Thoracic aorta (tissue), 2 donors: Measurements from ENCODE around the gene SCN1B. TPM values are rescaled to one million over a fixed set of nuclear protein-coding genes. Genes with fewer than 3 reads are reported as not detected.
"Not testable (repeated sequence)": the region's sequence is repeated elsewhere in the genome, so short reads cannot be mapped to it uniquely, and the experiment has no call there.

Experiments
- ATAC-seq: fragments of 150-250 bp; one replicate; pipeline ENCODE4 v1.8.0; 2017; ENCODE audit warnings: low read depth; ENCODE audit not compliant: insufficient number of reproducible peaks, low FRiP score
- DNase-seq: peaks from one replicate; pipeline ENCODE4 v3.0.0-alpha.2; 2020; ENCODE audit warnings: low spot score
- H3K27ac ChIP-seq, 2 donors: fragments of 200-600 bp; sonication (generic); 1 replicate in 1 of 2; 2 replicates in 1 of 2; pipeline ENCODE4 v1.5.1; 2016; ENCODE audit warnings: mild to moderate bottlenecking in 2 of 2, moderate library complexity in 2 of 2
- H3K27me3 ChIP-seq: fragments of 200-600 bp; sonication (generic); replicated peaks from 2 replicates; pipeline ENCODE4 v1.6.0; 2016; ENCODE audit warnings: mild to moderate bottlenecking; ENCODE audit not compliant: insufficient read depth
- H3K36me3 ChIP-seq: fragments of 200-600 bp; sonication (generic); one replicate; pipeline ENCODE4 v1.5.1; 2016
- H3K4me1 ChIP-seq, 2 donors: fragments of 200-600 bp; sonication (generic); 1 replicate in 1 of 2; 2 replicates in 1 of 2; pipeline versions ENCODE4 v1.5.1 to v1.6.0; 2016; ENCODE audit warnings: low read depth in 2 of 2, mild to moderate bottlenecking in 1 of 2; ENCODE audit not compliant: control insufficient read depth in 1 of 2
- H3K4me3 ChIP-seq: fragments of 200-600 bp; sonication (generic); 2 replicates; pipeline ENCODE4 v1.5.1; 2016; ENCODE audit warnings: mild to moderate bottlenecking
- H3K9me3 ChIP-seq: fragments of 200-600 bp; sonication (generic); 2 replicates; pipeline ENCODE4 v1.5.1; 2016
- total RNA-seq, 2 donors: library from RNA; depleted of rRNA; stranded (reverse); fragments of >200 nt; gene quantifications; one replicate each; pipeline versions ENCODE4 v1.1.0 to v1.2.3, GENCODE V29; 2016
- TF ChIP-seq, protein P1 (sequence below): fragments of 200-600 bp; sonication (generic); IDR thresholded peaks from one replicate; pipeline ENCODE4 v1.5.1; 2019; ENCODE audit warnings: antibody characterized with exemption

SCN1B gene
- total RNA-seq, 2 donors from 2014 or later, result 25.1 to 26.0 TPM

GRCh38 chr19:34994286-34994642 is 36.0 kb upstream of the SCN1B start:
- Histone ChIP-seq H3K4me1 (peaks cover 3 to 44% of the 10 kb centered on the region in 2 donors), H3K36me3 (no peaks in the 10 kb centered on the region), H3K27me3 (no peaks in the 10 kb centered on the region), H3K27ac (peak overlapping the region; percentile 49 to 83), H3K9me3 (no peaks in the 10 kb centered on the region), H3K4me3 (no peak overlapping the region)
- ATAC-seq (no peak), DNase-seq (no peak)
- TF ChIP-seq, protein P1, sequence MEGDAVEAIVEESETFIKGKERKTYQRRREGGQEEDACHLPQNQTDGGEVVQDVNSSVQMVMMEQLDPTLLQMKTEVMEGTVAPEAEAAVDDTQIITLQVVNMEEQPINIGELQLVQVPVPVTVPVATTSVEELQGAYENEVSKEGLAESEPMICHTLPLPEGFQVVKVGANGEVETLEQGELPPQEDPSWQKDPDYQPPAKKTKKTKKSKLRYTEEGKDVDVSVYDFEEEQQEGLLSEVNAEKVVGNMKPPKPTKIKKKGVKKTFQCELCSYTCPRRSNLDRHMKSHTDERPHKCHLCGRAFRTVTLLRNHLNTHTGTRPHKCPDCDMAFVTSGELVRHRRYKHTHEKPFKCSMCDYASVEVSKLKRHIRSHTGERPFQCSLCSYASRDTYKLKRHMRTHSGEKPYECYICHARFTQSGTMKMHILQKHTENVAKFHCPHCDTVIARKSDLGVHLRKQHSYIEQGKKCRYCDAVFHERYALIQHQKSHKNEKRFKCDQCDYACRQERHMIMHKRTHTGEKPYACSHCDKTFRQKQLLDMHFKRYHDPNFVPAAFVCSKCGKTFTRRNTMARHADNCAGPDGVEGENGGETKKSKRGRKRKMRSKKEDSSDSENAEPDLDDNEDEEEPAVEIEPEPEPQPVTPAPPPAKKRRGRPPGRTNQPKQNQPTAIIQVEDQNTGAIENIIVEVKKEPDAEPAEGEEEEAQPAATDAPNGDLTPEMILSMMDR, result no peak

GRCh38 chr19:34994643-34995541 is 35.4 kb upstream of the SCN1B start:
- no peak for ATAC-seq
- TF ChIP-seq, protein P1, result no peak
- no peak overlapping the region for H3K4me3 ChIP-seq
- H3K27me3 ChIP-seq, result no peaks in the 10 kb centered on the region
- peak overlapping the region; percentile 49 to 83 for H3K27ac ChIP-seq
- H3K4me1 ChIP-seq, result peaks cover 3 to 47% of the 10 kb centered on the region in 2 donors
- no peaks in the 10 kb centered on the region for H3K9me3 ChIP-seq
- no peaks in the 10 kb centered on the region for H3K36me3 ChIP-seq
- no peak for DNase-seq

DNA sequence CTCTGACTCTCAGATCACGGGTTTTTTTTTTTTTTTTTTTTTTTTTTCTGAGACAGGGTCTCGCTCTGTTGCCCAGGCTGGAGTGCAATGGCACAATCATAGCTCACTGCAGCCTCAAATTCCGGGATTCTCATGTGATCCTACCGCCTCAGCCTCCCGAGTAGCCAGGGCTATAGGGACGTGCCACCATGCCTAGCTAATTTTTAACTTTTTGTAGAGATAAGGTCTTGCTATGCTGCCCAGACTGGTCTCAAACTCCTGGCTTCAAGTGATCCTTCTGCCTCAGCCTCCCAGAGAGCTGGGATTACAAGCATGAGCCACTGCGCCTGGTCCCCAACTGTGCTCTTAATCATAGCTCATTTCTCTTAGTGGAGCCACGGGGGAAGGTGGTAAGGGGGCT is 34.7 kb upstream of the SCN1B start:
- no peaks in the 10 kb centered on the region for H3K27me3 ChIP-seq
- H3K27ac ChIP-seq, result peak overlapping the region in 1 of 2 donors; percentile 49
- H3K4me3 ChIP-seq, result no peak overlapping the region
- H3K9me3 ChIP-seq, result no peaks in the 10 kb centered on the region
- peaks cover 3 to 47% of the 10 kb centered on the region in 2 donors for H3K4me1 ChIP-seq
- ATAC-seq (no peak), DNase-seq (no peak)
- TF ChIP-seq, protein P1, result no peak
- H3K36me3 ChIP-seq, result no peaks in the 10 kb centered on the region

GRCh38 chr19:34997071-34997617 is 33.1 kb upstream of the SCN1B start:
- Histone ChIP-seq H3K27me3 (no peaks in the 10 kb centered on the region), H3K9me3 (no peaks in the 10 kb centered on the region), H3K36me3 (no peaks in the 10 kb centered on the region), H3K27ac (peak overlapping the region; percentile 16 to 73), H3K4me1 (peaks cover 3 to 57% of the 10 kb centered on the region in 2 donors), H3K4me3 (no peak overlapping the region)
- ATAC-seq, result no peak
- DNase-seq, result no peak
- TF ChIP-seq, protein P1, result no peak

DNA sequence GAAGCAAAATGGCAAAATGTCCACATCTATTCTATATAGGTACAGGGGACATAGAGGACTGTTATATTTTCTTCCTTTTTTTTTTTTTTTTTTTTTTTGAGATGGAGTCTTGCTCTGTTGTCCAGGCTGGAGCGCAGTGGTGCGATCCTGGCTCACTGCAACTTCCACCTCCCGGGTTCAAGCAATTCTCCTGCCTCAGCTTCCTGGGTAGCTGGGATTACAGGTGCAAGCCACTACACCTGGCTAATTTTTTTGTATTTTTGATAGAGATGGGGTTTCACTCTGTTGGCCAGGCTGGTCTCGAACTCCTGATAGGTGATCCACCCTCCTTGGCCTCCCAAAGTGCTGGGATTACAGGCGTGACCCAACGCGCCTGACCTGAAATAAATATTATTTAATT is 32.0 kb upstream of the SCN1B start:
- H3K9me3 ChIP-seq, H3K4me3 ChIP-seq, ATAC-seq, DNase-seq, H3K36me3 ChIP-seq, H3K27me3 ChIP-seq: not testable (repeated sequence)
- Histone ChIP-seq H3K4me1 (peaks cover 3 to 67% of the 10 kb centered on the region in 2 donors), H3K27ac (peak overlapping the region in 1 of 2 donors; percentile 100)
